Activated CD4-positive, alpha-beta T cell treated with anti-CD3 and anti-CD28 coated beads, Interleukin-2, amount 50 U/mL, for 4 hours (primary cell): Measurements from ENCODE around the gene PKN1.
"Not testable (repeated sequence)": the region's sequence is repeated elsewhere in the genome, so short reads cannot be mapped to it uniquely, and the experiment has no call there.

Experiments used
- DNase-seq, 2 experiments: peaks; one replicate each; pipeline ENCODE4 v3.0.0-alpha.2; 2020

PKN1 gene

GRCh38 chr19:14433554-14434501 lies 722 bp downstream of the PKN1 start:
- DNase-seq = peak; percentile 58 to 59

GRCh38 chr19:14434543-14435319 lies 1.6 kb downstream of the PKN1 start:
- DNase-seq = peak in 1 of 2 experiments; percentile 24

GRCh38 chr19:14435320-14436050 lies 2.4 kb downstream of the PKN1 start:
- DNase-seq = no peak

DNA sequence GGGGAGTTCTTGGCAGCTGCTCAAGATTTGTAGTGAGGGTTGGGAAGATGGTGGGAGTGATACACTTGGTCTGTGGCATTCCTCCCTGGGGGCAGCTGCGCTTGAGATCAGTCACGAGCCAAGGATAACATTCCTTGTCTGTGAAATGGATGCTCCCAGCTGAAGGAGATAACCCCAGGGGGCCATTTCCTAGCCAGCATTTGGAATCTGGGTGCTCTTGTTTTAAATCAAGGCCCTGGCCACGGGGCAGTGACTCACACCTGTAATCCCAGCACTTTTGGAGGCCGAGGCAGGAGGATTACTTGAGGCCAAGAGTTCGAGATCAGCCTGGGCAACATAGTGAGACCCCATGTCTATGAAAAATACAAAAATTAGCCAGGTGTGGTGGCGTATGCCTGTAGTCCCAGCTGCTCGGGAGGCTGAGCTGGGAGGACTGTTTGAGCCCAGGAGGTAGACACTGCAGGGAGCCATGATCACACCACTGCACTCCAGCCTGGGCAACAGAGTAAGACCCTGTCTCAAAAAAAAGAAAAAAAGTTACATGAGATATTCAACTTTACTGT lies 4.6 kb downstream of the PKN1 start:
- DNase-seq = no peak

GRCh38 chr19:14439014-14439413 lies 5.9 kb downstream of the PKN1 start:
- DNase-seq = no peak

- DNase-seq = peak; percentile 63
Measured at GRCh38 chr19:14440049-14440448, 6.9 kb downstream of the PKN1 start.

- DNase-seq = no peak
Measured at GRCh38 chr19:14441041-14441938, 8.2 kb downstream of the PKN1 start.

DNA sequence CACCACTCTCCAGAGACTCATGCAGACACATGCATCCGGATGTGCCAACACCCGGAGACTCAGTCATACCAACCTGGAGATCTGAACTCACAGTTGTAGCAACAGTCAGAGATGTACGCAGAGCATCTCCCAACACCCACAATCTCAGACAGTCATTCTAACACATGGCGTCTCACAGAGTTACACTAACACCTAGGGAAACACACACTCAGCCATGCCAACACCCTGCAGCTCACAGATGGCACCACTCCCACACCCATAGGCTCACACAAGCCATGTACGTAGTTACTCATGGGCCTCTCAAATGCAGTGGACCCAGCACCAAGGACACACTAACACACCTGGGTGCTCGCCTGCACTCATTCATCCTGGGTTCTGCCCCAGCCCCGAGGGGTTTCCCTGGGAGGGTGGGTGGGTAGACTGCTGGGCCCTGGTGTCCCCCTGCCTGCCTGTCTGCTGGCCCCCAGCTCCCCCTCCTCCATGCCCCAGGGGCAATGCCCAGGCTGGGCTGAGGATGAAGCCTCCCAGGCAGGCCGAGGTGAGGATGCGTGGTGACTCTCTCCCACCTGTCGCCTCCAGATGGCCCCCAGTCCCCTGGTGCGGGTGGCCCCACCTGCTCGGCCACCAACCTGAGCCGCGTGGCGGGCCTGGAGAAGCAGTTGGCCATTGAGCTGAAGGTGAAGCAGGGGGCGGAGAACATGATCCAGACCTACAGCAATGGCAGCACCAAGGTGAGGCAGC lies 10.0 kb downstream of the PKN1 start:
- DNase-seq = no peak

GRCh38 chr19:14443632-14444216 lies 10.6 kb downstream of the PKN1 start:
- no peak for DNase-seq

- no peak for DNase-seq
Measured at GRCh38 chr19:14446336-14447036, 13.4 kb downstream of the PKN1 start.

- DNase-seq = no peak
Measured at GRCh38 chr19:14449321-14449720, 16.2 kb downstream of the PKN1 start.

- DNase-seq = peak; percentile 39 to 46
Measured at GRCh38 chr19:14450168-14450874, 17.2 kb downstream of the PKN1 start.

DNA sequence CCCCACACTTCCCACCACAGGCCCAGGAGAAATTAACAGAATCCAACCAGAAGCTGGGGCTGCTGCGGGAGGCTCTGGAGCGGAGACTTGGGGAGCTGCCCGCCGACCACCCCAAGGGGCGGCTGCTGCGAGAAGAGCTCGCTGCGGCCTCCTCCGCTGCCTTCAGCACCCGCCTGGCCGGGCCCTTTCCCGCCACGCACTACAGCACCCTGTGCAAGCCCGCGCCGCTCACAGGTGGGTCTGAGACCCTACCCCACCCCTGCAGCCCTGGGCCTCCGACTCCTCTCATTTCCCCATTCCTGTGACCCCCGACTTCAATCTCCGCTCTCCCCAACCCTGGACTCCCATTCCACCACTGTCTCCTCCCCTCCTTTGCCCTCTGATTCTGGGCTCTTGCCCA lies 17.8 kb downstream of the PKN1 start:
- no peak for DNase-seq

DNA sequence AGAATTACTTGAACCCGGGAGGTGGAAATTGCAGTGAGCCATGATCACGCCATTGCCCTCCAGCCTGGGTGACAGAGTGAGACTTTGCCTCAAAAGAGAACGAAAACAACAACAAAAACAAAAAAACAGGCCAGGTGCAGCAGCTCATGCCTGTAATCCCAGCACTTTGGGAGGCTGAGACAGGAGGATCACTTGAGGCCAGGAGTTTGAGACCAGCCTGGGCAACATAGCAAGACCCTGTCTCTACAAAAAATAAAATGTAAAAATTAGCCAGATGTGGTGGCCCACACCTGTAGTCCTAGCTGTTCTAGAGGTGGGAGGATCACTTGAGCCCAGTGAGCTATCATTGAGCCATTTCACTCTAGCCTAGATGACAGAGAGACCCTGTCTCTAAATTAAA lies 19.2 kb downstream of the PKN1 start:
- DNase-seq = not testable (repeated sequence)

GRCh38 chr19:14459703-14460102 lies 26.6 kb downstream of the PKN1 start:
- DNase-seq = no peak

DNA sequence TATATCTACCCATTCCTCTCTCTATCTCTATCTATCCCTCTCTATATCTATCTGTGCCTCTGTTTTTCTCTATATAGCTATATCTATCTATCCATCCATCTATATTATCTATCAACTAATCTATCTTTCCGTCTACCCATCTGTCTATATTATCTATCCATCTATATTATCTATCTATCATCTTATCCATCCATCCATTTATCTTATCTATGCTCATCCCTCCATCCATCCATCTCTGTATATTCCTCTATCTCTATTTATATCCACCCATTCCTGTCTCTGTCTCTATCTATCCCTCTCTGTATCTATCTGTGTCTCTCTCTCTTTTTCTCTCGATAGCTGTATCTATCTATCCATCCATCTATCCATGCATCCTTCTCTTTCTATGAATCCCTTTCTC lies 27.8 kb downstream of the PKN1 start:
- DNase-seq = no peak

- DNase-seq = not testable (repeated sequence)
Measured at GRCh38 chr19:14462401-14462800, 29.3 kb downstream of the PKN1 start.

DNA sequence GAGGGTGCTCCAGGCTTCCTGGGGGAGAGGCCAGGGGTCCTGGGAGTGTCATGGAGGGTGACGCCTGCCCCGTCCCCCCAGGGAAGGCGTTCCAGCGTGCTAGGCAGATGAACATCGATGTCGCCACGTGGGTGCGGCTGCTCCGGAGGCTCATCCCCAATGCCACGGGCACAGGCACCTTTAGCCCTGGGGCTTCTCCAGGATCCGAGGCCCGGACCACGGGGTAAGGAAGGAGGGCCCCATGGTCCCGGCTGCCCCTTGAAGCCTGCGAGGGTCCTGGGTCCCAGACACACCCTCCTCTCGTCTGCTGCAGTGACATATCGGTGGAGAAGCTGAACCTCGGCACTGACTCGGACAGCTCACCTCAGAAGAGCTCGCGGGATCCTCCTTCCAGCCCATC lies 30.6 kb downstream of the PKN1 start:
- DNase-seq = no peak

DNA sequence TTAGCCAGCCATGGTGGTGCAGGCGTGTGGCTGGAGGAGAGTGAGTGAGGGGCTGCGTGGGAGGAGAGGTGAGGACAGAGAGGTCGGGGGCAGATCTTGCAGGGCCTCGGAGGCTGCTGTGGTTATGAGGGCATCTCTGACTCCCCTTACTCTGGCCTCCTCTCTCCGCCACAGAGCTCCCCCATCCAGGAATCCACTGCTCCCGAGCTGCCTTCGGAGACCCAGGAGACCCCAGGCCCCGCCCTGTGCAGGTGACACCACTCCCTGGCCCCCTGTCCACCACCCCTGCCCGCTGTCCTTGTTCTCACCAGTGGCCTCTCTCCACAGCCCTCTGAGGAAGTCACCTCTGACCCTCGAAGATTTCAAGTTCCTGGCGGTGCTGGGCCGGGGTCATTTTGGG lies 34.3 kb downstream of the PKN1 start:
- no peak for DNase-seq
